ENCODE data around the gene MYRF. TPM values are rescaled to one million over a fixed set of nuclear protein-coding genes. Genes with fewer than 3 reads are reported as not detected.

MYRF gene
- total RNA-seq, 1 donor from 2014 or later, result 117 TPM

DNA sequence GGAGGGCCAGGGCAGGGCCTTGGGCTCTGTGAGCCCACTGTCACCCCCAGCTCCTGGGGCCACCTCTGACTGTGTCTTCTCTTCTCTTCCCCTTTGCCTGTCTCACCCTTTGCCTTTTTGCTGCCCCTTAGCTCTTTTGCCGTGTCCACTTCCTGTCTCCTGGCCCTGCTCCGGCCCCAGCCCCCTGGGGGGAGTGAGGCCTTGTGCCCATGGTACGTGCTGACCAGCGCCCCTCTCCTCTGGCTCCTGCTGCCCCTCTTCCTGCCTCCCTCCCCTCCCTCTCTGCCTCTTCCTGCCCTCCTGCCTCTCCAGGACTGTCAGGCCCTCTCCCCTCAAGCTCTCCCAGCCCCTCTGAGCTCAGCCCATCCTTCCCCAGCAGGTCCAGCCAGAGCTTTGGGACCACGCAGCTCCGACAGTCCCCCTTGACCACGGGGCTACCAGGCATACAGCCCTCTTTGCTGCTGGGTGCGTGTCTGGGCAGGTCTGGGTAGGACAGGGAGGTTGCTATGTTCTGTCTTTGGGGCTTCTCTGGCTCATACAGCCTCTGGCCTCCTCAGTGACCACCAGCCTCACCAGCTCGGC lies 28.2 kb downstream of the MYRF start:
- H3K4me3 Mint-ChIP-seq (ENCODE audit: low read depth), result no peak overlapping the region
- H3K27ac Mint-ChIP-seq, result no peak overlapping the region
- H3K36me3 Mint-ChIP-seq (ENCODE audit: insufficient read depth), result peaks cover 17% of the 10 kb centered on the region
- TF ChIP-seq, protein P1, sequence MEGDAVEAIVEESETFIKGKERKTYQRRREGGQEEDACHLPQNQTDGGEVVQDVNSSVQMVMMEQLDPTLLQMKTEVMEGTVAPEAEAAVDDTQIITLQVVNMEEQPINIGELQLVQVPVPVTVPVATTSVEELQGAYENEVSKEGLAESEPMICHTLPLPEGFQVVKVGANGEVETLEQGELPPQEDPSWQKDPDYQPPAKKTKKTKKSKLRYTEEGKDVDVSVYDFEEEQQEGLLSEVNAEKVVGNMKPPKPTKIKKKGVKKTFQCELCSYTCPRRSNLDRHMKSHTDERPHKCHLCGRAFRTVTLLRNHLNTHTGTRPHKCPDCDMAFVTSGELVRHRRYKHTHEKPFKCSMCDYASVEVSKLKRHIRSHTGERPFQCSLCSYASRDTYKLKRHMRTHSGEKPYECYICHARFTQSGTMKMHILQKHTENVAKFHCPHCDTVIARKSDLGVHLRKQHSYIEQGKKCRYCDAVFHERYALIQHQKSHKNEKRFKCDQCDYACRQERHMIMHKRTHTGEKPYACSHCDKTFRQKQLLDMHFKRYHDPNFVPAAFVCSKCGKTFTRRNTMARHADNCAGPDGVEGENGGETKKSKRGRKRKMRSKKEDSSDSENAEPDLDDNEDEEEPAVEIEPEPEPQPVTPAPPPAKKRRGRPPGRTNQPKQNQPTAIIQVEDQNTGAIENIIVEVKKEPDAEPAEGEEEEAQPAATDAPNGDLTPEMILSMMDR (IDR thresholded peaks at IDR 0.05; ENCODE audit: unreplicated experiment), result no peak
- H3K27me3 Mint-ChIP-seq, result no peaks in the 10 kb centered on the region
- H3K9me3 Mint-ChIP-seq (ENCODE audit: low read depth), result no peaks in the 10 kb centered on the region
- DNase-seq (ENCODE audit: low spot score, unreplicated experiment), result no peak
- peaks cover 14% of the 10 kb centered on the region for H3K4me1 Mint-ChIP-seq (ENCODE audit: low read depth)

DNA sequence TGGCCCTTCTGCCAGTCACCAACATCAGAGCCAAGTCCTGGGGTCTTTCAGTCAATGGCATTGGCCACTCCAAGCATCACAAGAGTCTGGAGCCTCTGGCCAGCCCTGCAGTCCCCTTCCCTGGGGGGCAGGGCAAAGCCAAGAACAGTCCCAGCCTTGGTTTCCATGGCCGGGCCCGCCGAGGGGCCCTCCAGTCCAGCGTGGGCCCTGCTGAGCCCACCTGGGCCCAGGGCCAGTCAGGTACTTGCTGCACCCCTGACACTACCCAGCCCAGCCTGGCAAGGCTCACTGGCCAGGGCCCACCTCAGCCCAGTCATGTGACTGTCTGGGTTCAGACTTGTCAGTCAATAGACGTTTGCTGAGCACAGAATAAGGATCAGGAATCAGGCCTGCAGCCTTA lies 29.1 kb downstream of the MYRF start:
- no peak for DNase-seq (ENCODE audit: low spot score, unreplicated experiment)
- Mint-ChIP-seq H3K4me1 (ENCODE audit: low read depth) (peaks cover 14% of the 10 kb centered on the region), H3K9me3 (ENCODE audit: low read depth) (no peaks in the 10 kb centered on the region), H3K27me3 (no peaks in the 10 kb centered on the region), H3K27ac (no peak overlapping the region), H3K36me3 (ENCODE audit: insufficient read depth) (peaks cover 16% of the 10 kb centered on the region), H3K4me3 (ENCODE audit: low read depth) (no peak overlapping the region)
- TF ChIP-seq, protein P1 (IDR thresholded peaks at IDR 0.05; ENCODE audit: unreplicated experiment), result no peak

DNA sequence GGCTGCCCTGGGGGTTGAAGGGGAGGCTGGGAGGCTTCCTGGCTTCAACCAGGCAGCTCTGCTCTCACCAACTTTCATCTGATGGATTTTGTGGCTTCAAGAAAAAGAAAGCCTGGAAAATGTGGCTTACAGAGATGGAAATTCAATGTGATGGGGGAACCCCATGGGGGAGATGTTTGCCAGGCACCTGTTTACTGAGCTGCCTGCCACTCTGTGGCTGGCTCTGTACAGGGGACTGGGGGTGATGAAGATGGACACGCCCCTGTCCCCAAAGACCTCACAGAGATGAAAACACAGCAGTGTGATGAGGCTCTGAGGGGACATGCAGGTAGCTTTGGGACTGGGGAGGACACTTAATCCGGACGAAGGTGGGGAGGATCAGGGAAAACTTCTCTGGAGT lies 29.9 kb downstream of the MYRF start:
- no peak for DNase-seq (ENCODE audit: low spot score, unreplicated experiment)
- no peak overlapping the region for H3K27ac Mint-ChIP-seq
- peaks cover 14% of the 10 kb centered on the region for H3K4me1 Mint-ChIP-seq (ENCODE audit: low read depth)
- H3K9me3 Mint-ChIP-seq (ENCODE audit: low read depth), result no peaks in the 10 kb centered on the region
- H3K36me3 Mint-ChIP-seq (ENCODE audit: insufficient read depth), result peaks cover 15% of the 10 kb centered on the region
- H3K4me3 Mint-ChIP-seq (ENCODE audit: low read depth), result no peak overlapping the region
- no peaks in the 10 kb centered on the region for H3K27me3 Mint-ChIP-seq
- TF ChIP-seq, protein P1 (IDR thresholded peaks at IDR 0.05; ENCODE audit: unreplicated experiment), result no peak

DNA sequence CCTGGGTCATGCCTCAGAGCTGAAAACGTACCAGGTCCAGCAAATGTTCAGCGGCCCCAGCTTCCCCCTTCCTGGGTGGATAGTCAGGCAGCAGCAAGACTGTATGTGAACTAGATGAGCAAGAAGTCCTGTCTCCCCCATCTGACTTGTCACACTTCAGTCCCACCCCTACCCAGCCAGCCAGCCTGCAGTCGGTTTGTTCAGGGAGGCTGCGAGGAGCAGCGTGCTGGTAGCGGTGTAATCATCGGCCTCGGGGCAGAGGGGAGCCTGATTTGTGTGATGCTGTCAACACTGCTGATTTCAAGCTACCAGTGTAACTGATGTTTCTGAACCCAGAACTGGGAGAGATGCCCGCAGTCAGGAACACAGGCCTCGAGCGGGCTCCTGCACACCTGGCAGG lies 30.4 kb downstream of the MYRF start:
- TF ChIP-seq, protein P1 (IDR thresholded peaks at IDR 0.05; ENCODE audit: unreplicated experiment), result no peak
- Mint-ChIP-seq H3K27ac (no peak overlapping the region), H3K27me3 (no peaks in the 10 kb centered on the region), H3K4me3 (ENCODE audit: low read depth) (no peak overlapping the region), H3K36me3 (ENCODE audit: insufficient read depth) (peaks cover 14% of the 10 kb centered on the region), H3K4me1 (ENCODE audit: low read depth) (peaks cover 14% of the 10 kb centered on the region), H3K9me3 (ENCODE audit: low read depth) (no peaks in the 10 kb centered on the region)
- DNase-seq (ENCODE audit: low spot score, unreplicated experiment), result no peak

DNA sequence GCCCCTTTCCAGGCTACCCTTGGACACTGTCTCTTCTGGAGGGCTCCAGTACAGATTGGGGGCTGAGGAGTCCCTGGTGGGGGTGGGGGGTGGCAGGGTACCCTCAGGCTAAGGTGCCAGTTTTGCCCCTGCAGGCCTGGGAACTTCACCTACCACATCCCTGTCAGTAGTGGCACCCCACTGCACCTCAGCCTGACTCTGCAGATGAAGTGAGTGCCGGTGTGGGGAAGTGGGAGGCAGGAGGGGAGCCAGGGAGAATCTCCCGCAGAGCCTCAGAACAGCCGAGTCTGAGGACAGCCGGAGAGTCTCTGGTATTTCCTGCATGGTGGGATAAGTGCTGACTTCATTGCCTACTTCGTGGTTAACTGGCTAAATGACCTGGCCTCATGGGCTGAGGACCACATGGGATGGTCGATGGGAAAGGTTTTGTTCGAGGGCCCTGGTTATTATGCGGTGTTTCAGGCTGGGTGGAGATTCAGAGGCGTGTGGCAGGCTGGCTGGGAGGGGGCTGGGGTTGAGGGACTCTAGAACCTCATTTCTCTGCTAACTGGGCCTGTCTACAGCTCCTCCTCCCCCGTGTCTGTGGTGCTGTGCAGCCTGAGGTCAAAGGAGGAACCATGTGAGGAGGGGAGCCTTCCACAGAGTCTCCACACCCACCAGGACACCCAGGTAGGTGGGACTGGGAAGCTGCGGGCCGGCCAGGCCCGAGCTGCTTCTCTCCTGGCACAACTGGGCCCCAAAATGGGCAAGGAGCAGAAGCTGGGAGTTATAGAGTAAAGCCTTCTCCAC lies 31.5 kb downstream of the MYRF start:
- Mint-ChIP-seq H3K4me3 (ENCODE audit: low read depth) (no peak overlapping the region), H3K4me1 (ENCODE audit: low read depth) (peaks cover 16% of the 10 kb centered on the region), H3K27me3 (no peaks in the 10 kb centered on the region), H3K36me3 (ENCODE audit: insufficient read depth) (peaks cover 12% of the 10 kb centered on the region), H3K27ac (peak overlapping the region; percentile 75), H3K9me3 (ENCODE audit: low read depth) (no peaks in the 10 kb centered on the region)
- TF ChIP-seq, protein P1 (IDR thresholded peaks at IDR 0.05; ENCODE audit: unreplicated experiment), result no peak
- DNase-seq (ENCODE audit: low spot score, unreplicated experiment), result no peak

All from progenitor cell of endocrine pancreas (in vitro differentiated cells).